Neural cell (in vitro differentiated cells): ENCODE results near the gene ABCB10. TPM values are rescaled to one million over a fixed set of nuclear protein-coding genes. Genes with fewer than 3 reads are reported as not detected.

Experiments
- H2AFZ ChIP-seq: fragments of 200-600, 300-800 bp; sonication (generic), shearing (Covaris generic); 2 replicates; pipeline ENCODE4 v1.6.0; 2014; ENCODE audit warnings: low read depth, mild to moderate bottlenecking, antibody characterized with exemption, low read length, moderate library complexity
- H3F3A ChIP-seq: fragments of 200-600 bp; shearing (Covaris generic); 2 replicates; pipeline ENCODE4 v1.6.1; 2016; ENCODE audit warnings: mild to moderate bottlenecking, moderate library complexity, mixed read lengths, antibody characterized with exemption, low read length; ENCODE audit not compliant: insufficient read depth, poor library complexity, severe bottlenecking
- H3K27ac ChIP-seq: fragments of 200-600, 300-800 bp; sonication (generic), shearing (Covaris generic); 2 replicates; pipeline ENCODE4 v1.5.1; 2014; ENCODE audit warnings: mild to moderate bottlenecking, low read length, moderate library complexity
- H3K27me3 ChIP-seq: fragments of 300-800, 200-600 bp; sonication (generic), shearing (Covaris generic); 2 replicates; pipeline ENCODE4 v1.6.0; 2014; ENCODE audit warnings: mild to moderate bottlenecking, low read depth, low read length, moderate library complexity; ENCODE audit not compliant: insufficient read depth
- H3K36me3 ChIP-seq: fragments of 300-800, 200-600 bp; sonication (generic), shearing (Covaris generic); 2 replicates; pipeline ENCODE4 v1.5.1; 2014; ENCODE audit warnings: mild to moderate bottlenecking, antibody characterized with exemption, low read length, moderate library complexity; ENCODE audit not compliant: insufficient read depth
- H3K4me2 ChIP-seq: fragments of 300-800, 200-600 bp; sonication (generic), shearing (Covaris generic); 2 replicates; pipeline ENCODE4 v1.6.0; 2014; ENCODE audit warnings: mild to moderate bottlenecking, low read length
- H3K4me3 ChIP-seq: fragments of 300-800, 200-600 bp; sonication (generic), shearing (Covaris generic); 2 replicates; pipeline ENCODE4 v1.5.1; 2014; ENCODE audit warnings: mild to moderate bottlenecking, low read length, moderate library complexity
- H3K79me2 ChIP-seq: fragments of 200-600 bp; shearing (Covaris generic); replicated peaks from 2 replicates; pipeline ENCODE4 v1.6.0; 2014; ENCODE audit warnings: mild to moderate bottlenecking, low read length, moderate library complexity; ENCODE audit not compliant: insufficient read depth
- H3K9ac ChIP-seq: fragments of 300-800, 200-600 bp; sonication (generic), shearing (Covaris generic); 2 replicates; pipeline ENCODE4 v1.6.1; 2016; ENCODE audit warnings: mild to moderate bottlenecking, low read length, mixed read lengths
- H3K9me2 ChIP-seq: fragments of 200-600 bp; shearing (Covaris generic); 2 replicates; pipeline ENCODE4 v1.6.1; 2016; ENCODE audit warnings: mild to moderate bottlenecking, low read length, mixed read lengths; ENCODE audit not compliant: insufficient read depth
- H3K9me3 ChIP-seq: fragments of 200-600, 300-800 bp; sonication (generic), shearing (Covaris generic); 2 replicates; pipeline ENCODE4 v1.6.1; 2016; ENCODE audit warnings: mild to moderate bottlenecking, mixed run types, low read length, moderate library complexity, mixed read lengths
- H4K20me1 ChIP-seq: fragments of 200-600 bp; shearing (Covaris generic); 2 replicates; pipeline ENCODE4 v1.6.1; 2016; ENCODE audit warnings: mild to moderate bottlenecking, mixed run types; ENCODE audit not compliant: insufficient read depth
- CTCF ChIP-seq: fragments of 450-650 bp; IDR thresholded peaks from 2 replicates; pipeline ENCODE4 v1.5.1; 2014; ENCODE audit warnings: antibody characterized with exemption, mild to moderate bottlenecking, moderate library complexity; ENCODE audit not compliant: poor library complexity, severe bottlenecking
- EP300 ChIP-seq: fragments of 450-650 bp; conservative IDR thresholded peaks from 2 replicates; pipeline ENCODE4 v1.6.1; 2014; ENCODE audit warnings: antibody characterized with exemption, mild to moderate bottlenecking, moderate library complexity; ENCODE audit not compliant: poor library complexity, severe bottlenecking
- EZH2 ChIP-seq: fragments of 200-600, 300-800 bp; shearing (Covaris generic), sonication (generic); IDR thresholded peaks from 2 replicates; pipeline ENCODE4 v1.6.1; 2014; ENCODE audit warnings: antibody characterized with exemption, low read length, borderline replicate concordance, mild to moderate bottlenecking; ENCODE audit not compliant: insufficient read depth, poor library complexity, severe bottlenecking
- MXI1 ChIP-seq: fragments of 450-650 bp; conservative IDR thresholded peaks from 2 replicates; pipeline ENCODE4 v1.6.1; 2014; ENCODE audit warnings: antibody characterized with exemption, mild to moderate bottlenecking; ENCODE audit not compliant: poor library complexity, severe bottlenecking
- POLR2AphosphoS5 ChIP-seq: IDR thresholded peaks from 2 replicates; pipeline ENCODE4 v1.6.1; 2012
- RAD21 ChIP-seq: fragments of 450-650 bp; conservative IDR thresholded peaks from 2 replicates; pipeline ENCODE4 v1.6.1; 2014; ENCODE audit warnings: antibody characterized with exemption, mild to moderate bottlenecking, moderate library complexity
- REST ChIP-seq: IDR thresholded peaks from 2 replicates; pipeline ENCODE4 v1.6.1; 2012; ENCODE audit warnings: borderline replicate concordance
- SMC3 ChIP-seq: fragments of 450-650 bp; conservative IDR thresholded peaks from 2 replicates; pipeline ENCODE4 v1.6.1; 2014; ENCODE audit warnings: antibody characterized with exemption, mild to moderate bottlenecking, moderate library complexity; ENCODE audit not compliant: poor library complexity
- TAF1 ChIP-seq: IDR thresholded peaks from 2 replicates; pipeline ENCODE4 v1.6.1; 2012; ENCODE audit warnings: low read depth
- polyA plus RNA-seq: library from polyadenylated mRNA; depleted of rRNA; stranded (reverse); fragments of >200 nt; gene quantifications from 2 replicates; pipeline ENCODE4 v1.2.3, GENCODE V29; 2014

ABCB10 gene
- polyA plus RNA-seq, 1 donor from 2014 or later = 31.4 TPM

- no peak overlapping the region for H3K4me3 ChIP-seq
- H3K9me3 ChIP-seq = no peaks in the 10 kb centered on the region
- peaks cover 28% of the 10 kb centered on the region for H3K36me3 ChIP-seq
- no peak overlapping the region for H3K9ac ChIP-seq
- H4K20me1 ChIP-seq = no peaks in the 10 kb centered on the region
- H3K9me2 ChIP-seq = no peaks in the 10 kb centered on the region
- H2AFZ ChIP-seq = no peak overlapping the region
- no peak overlapping the region for H3K27ac ChIP-seq
- H3K4me2 ChIP-seq = no peak overlapping the region
- H3K27me3 ChIP-seq = no peaks in the 10 kb centered on the region
- no peaks in the 10 kb centered on the region for H3F3A ChIP-seq
- TF ChIP-seq POLR2AphosphoS5 = no peak
- no peak for TF ChIP-seq EP300
- no peak for TF ChIP-seq TAF1
- TF ChIP-seq EZH2 = no peak
- no peak for TF ChIP-seq RAD21
- no peak for TF ChIP-seq REST
- no peak for TF ChIP-seq MXI1
- TF ChIP-seq CTCF = no peak
- TF ChIP-seq SMC3 = no peak
- H3K79me2 ChIP-seq = no peaks in the 10 kb centered on the region
Observed at GRCh38 chr1:229607370-229607769, 48.9 kb upstream of the ABCB10 start.

- Histone ChIP-seq H3K27me3 (no peaks in the 10 kb centered on the region), H3K36me3 (peaks cover 14% of the 10 kb centered on the region), H2AFZ (no peak overlapping the region), H4K20me1 (no peaks in the 10 kb centered on the region), H3K9me2 (no peaks in the 10 kb centered on the region), H3F3A (no peaks in the 10 kb centered on the region), H3K4me3 (no peak overlapping the region), H3K9me3 (no peaks in the 10 kb centered on the region), H3K79me2 (no peaks in the 10 kb centered on the region), H3K27ac (no peak overlapping the region), H3K4me2 (no peak overlapping the region), H3K9ac (no peak overlapping the region)
- TF ChIP-seq EZH2 (no peak), REST (no peak), RAD21 (no peak), SMC3 (no peak), POLR2AphosphoS5 (no peak), EP300 (no peak), MXI1 (no peak), TAF1 (no peak), CTCF (no peak)
Observed at GRCh38 chr1:229603371-229604005, 45.0 kb upstream of the ABCB10 start.
